Measurements from ENCODE around the gene MSMO1. TPM values are rescaled to one million over a fixed set of nuclear protein-coding genes. Genes with fewer than 3 reads are reported as not detected.

Gene MSMO1
- total RNA-seq, 1 donor from 2014 or later: 139 TPM

GRCh38 chr4:165324918-165325304, 2.6 kb upstream of the MSMO1 start:
- H3K27me3 Mint-ChIP-seq (ENCODE audit: low read depth): no peaks in the 10 kb centered on the region
- no peak for DNase-seq (ENCODE audit: low read depth, low spot score)
- H3K36me3 Mint-ChIP-seq (ENCODE audit: low read depth): peaks cover 26% of the 10 kb centered on the region
- no peak overlapping the region for H3K27ac Mint-ChIP-seq (ENCODE audit: unreplicated experiment)
- TF ChIP-seq CTCF (conservative IDR thresholded peaks at IDR 0.05): no peak
- peaks cover 16% of the 10 kb centered on the region for H3K4me1 Mint-ChIP-seq
- H3K4me3 Mint-ChIP-seq: no peak overlapping the region
- H3K9me3 Mint-ChIP-seq: no peaks in the 10 kb centered on the region

GRCh38 chr4:165325732-165326512, 1.5 kb upstream of the MSMO1 start:
- no peak for TF ChIP-seq CTCF (conservative IDR thresholded peaks at IDR 0.05)
- Mint-ChIP-seq H3K4me3 (no peak overlapping the region), H3K27me3 (ENCODE audit: low read depth) (no peaks in the 10 kb centered on the region), H3K36me3 (ENCODE audit: low read depth) (peaks cover 25% of the 10 kb centered on the region), H3K4me1 (peaks cover 23% of the 10 kb centered on the region), H3K9me3 (no peaks in the 10 kb centered on the region), H3K27ac (ENCODE audit: unreplicated experiment) (peak overlapping the region; percentile 45)
- no peak for DNase-seq (ENCODE audit: low read depth, low spot score)

GRCh38 chr4:165326831-165327210, 648 bp upstream of the MSMO1 start:
- Mint-ChIP-seq H3K4me3 (no peak overlapping the region), H3K36me3 (ENCODE audit: low read depth) (peaks cover 25% of the 10 kb centered on the region), H3K27ac (ENCODE audit: unreplicated experiment) (no peak overlapping the region), H3K27me3 (ENCODE audit: low read depth) (no peaks in the 10 kb centered on the region), H3K9me3 (no peaks in the 10 kb centered on the region), H3K4me1 (peaks cover 32% of the 10 kb centered on the region)
- DNase-seq (ENCODE audit: low read depth, low spot score): no peak
- TF ChIP-seq CTCF (conservative IDR thresholded peaks at IDR 0.05): no peak

GRCh38 chr4:165328101-165328425, 594 bp downstream of the MSMO1 start:
- no peak for TF ChIP-seq CTCF (conservative IDR thresholded peaks at IDR 0.05)
- Mint-ChIP-seq H3K36me3 (ENCODE audit: low read depth) (peaks cover 34% of the 10 kb centered on the region), H3K9me3 (no peaks in the 10 kb centered on the region), H3K4me3 (no peak overlapping the region), H3K27me3 (ENCODE audit: low read depth) (no peaks in the 10 kb centered on the region), H3K27ac (ENCODE audit: unreplicated experiment) (no peak overlapping the region), H3K4me1 (peaks cover 43% of the 10 kb centered on the region)
- DNase-seq (ENCODE audit: low read depth, low spot score): no peak

GRCh38 chr4:165328708-165329107, 1.2 kb downstream of the MSMO1 start:
- no peak for TF ChIP-seq CTCF (conservative IDR thresholded peaks at IDR 0.05)
- H3K4me3 Mint-ChIP-seq: no peak overlapping the region
- H3K4me1 Mint-ChIP-seq: peaks cover 43% of the 10 kb centered on the region
- H3K36me3 Mint-ChIP-seq (ENCODE audit: low read depth): peaks cover 31% of the 10 kb centered on the region
- DNase-seq (ENCODE audit: low read depth, low spot score): no peak
- H3K27me3 Mint-ChIP-seq (ENCODE audit: low read depth): no peaks in the 10 kb centered on the region
- no peaks in the 10 kb centered on the region for H3K9me3 Mint-ChIP-seq
- no peak overlapping the region for H3K27ac Mint-ChIP-seq (ENCODE audit: unreplicated experiment)

All from neural crest cell (in vitro differentiated cells).